HCT116 (cell line): Measurements from ENCODE around the gene PARM1. TPM values are rescaled to one million over a fixed set of nuclear protein-coding genes. Genes with fewer than 3 reads are reported as not detected.

Experiments used
- ATAC-seq: fragments of 200-7000 bp; cut with Tn5 transposase; 2 replicates; pipeline ENCODE4 v1.9.1; 2020; ENCODE audit warnings: mild to moderate bottlenecking, moderate library complexity
- BruUV-seq: library from RNA; stranded (reverse); fragments of 400-500 nt; replicated peaks from 2 replicates; lab custom pipeline; 2021; lab: Mats Ljungman, UMichigan
- CTCF ChIA-PET: fragments of 300-600 bp; sonication (Branson Sonifier 250); formaldehyde crosslinking; loops from one replicate; lab custom pipeline; 2021; ENCODE audit warnings: antibody characterized with exemption; lab: Charles Lee
- POLR2A ChIA-PET: fragments of 300-600, 350-600 bp; sonication (Branson Sonifier 250); formaldehyde crosslinking; loops from one replicate; lab custom pipeline; 2021; ENCODE audit warnings: antibody characterized with exemption; lab: Charles Lee
- RAD21 ChIA-PET, 2 experiments: fragments of 300-600 bp; sonication (Branson Sonifier 250); formaldehyde crosslinking; loops; one replicate each; lab custom pipeline; 2023; ENCODE audit warnings: low total read pairs in 2 of 2; ENCODE audit not compliant: uncharacterized antibody in 2 of 2, unreplicated experiment in 2 of 2, low non-redundant PET in 1 of 2; lab: Charles Lee
- DNase-seq: peaks from one replicate; pipeline ENCODE4 v3.0.0-alpha.2; 2010; ENCODE audit warnings: low read depth, low spot score
- H2AFZ ChIP-seq: fragments of 200-600 bp; shearing (Covaris generic), sonication (generic); 2 replicates; pipeline ENCODE4 v1.6.1; 2017; ENCODE audit warnings: low read depth, mixed run types, mixed read lengths, antibody characterized with exemption, low read length; ENCODE audit not compliant: poor library complexity, severe bottlenecking
- H3K27ac ChIP-seq: 2 replicates; pipeline ENCODE4 v1.5.1; 2012; ENCODE audit warnings: low read depth, low read length
- H3K27me3 ChIP-seq: fragments of 200-600 bp; sonication (generic); 2 replicates; pipeline ENCODE4 v1.6.1; 2016; ENCODE audit warnings: mixed run types, low read length, mixed read lengths; ENCODE audit not compliant: insufficient read depth
- H3K36me3 ChIP-seq, 2 experiments: fragments of 200-500 bp in 1 of 2; fragments of 200-600 bp in 1 of 2; sonication (Bioruptor generic) in 1 of 2; sonication (generic) in 1 of 2; 2 replicates each; pipeline versions ENCODE4 v1.5.1 to v1.6.1; 2014 to 2016; ENCODE audit warnings: low read length in 2 of 2, inconsistent platforms in 1 of 2, mixed read lengths in 1 of 2, mixed run types in 1 of 2; ENCODE audit not compliant: insufficient read depth in 2 of 2, control insufficient read depth in 1 of 2
- H3K4me1 ChIP-seq, 2 experiments: fragments of 200-600 bp in 1 of 2; sonication (generic) in 1 of 2; 2 replicates each; pipeline versions ENCODE4 v1.5.1 to v1.6.1; 2012 to 2017; ENCODE audit warnings: low read length in 2 of 2, inconsistent platforms in 1 of 2, mild to moderate bottlenecking in 1 of 2, mixed read lengths in 1 of 2, mixed run types in 1 of 2, moderate library complexity in 1 of 2; ENCODE audit not compliant: insufficient read depth in 2 of 2, control insufficient read depth in 1 of 2
- H3K4me2 ChIP-seq: fragments of 200-600 bp; sonication (generic); 2 replicates; pipeline ENCODE4 v1.6.1; 2017; ENCODE audit warnings: mixed run types, low read length, mixed read lengths
- H3K4me3 ChIP-seq, 2 experiments: fragments of 200-600 bp in 1 of 2; sonication (generic) in 1 of 2; replicated peaks in 1 of 2; 2 replicates each; pipeline ENCODE4 v1.5.1; 2011 to 2016; ENCODE audit warnings: low read length in 2 of 2, control low read depth in 1 of 2, low read depth in 1 of 2, mild to moderate bottlenecking in 1 of 2, mixed read lengths in 1 of 2, mixed run types in 1 of 2
- H3K79me2 ChIP-seq: fragments of 200-600 bp; sonication (generic); 2 replicates; pipeline ENCODE4 v1.6.1; 2017; ENCODE audit warnings: mild to moderate bottlenecking, mixed run types, low read length, moderate library complexity, mixed read lengths; ENCODE audit not compliant: insufficient read depth
- H3K9ac ChIP-seq: fragments of 200-600 bp; sonication (generic); 2 replicates; pipeline ENCODE4 v1.6.1; 2016; ENCODE audit warnings: low read length, mixed read lengths
- H3K9me2 ChIP-seq: fragments of 200-600 bp; sonication (generic), shearing (Covaris generic); 2 replicates; pipeline ENCODE4 v1.6.1; 2017; ENCODE audit warnings: mixed run types, mild to moderate bottlenecking, moderate library complexity; ENCODE audit not compliant: insufficient read depth
- H3K9me3 ChIP-seq, 2 experiments: fragments of 200-500 bp in 1 of 2; fragments of 200-600 bp in 1 of 2; sonication (Bioruptor generic) in 1 of 2; sonication (generic) in 1 of 2; 2 replicates each; pipeline ENCODE4 v1.6.1; 2014 to 2017; ENCODE audit warnings: low read length in 2 of 2, mixed read lengths in 2 of 2, inconsistent platforms in 1 of 2, low read depth in 1 of 2, mild to moderate bottlenecking in 1 of 2, mixed run types in 1 of 2, moderate library complexity in 1 of 2; ENCODE audit not compliant: control insufficient read depth in 1 of 2, insufficient read depth in 1 of 2
- H4K20me1 ChIP-seq: fragments of 200-600 bp; sonication (generic), shearing (Covaris generic); 2 replicates; pipeline ENCODE4 v1.6.1; 2017; ENCODE audit warnings: mixed run types, mild to moderate bottlenecking, moderate library complexity; ENCODE audit not compliant: insufficient read depth
- ATF3 ChIP-seq: IDR thresholded peaks from 2 replicates; pipeline ENCODE4 v1.6.1; 2012
- CBX3 ChIP-seq: IDR thresholded peaks from 2 replicates; pipeline ENCODE4 v1.6.1; 2012; ENCODE audit warnings: low read depth
- EGR1 ChIP-seq: IDR thresholded peaks from 2 replicates; pipeline ENCODE4 v1.6.1; 2012; ENCODE audit warnings: low read depth
- EZH2 ChIP-seq: fragments of 200-600 bp; sonication (generic); IDR thresholded peaks from 2 replicates; pipeline ENCODE4 v1.6.1; 2017; ENCODE audit warnings: antibody characterized with exemption, mixed run types
- EZH2phosphoT487 ChIP-seq: fragments of 200-600 bp; IDR thresholded peaks from 2 replicates; pipeline ENCODE4 v1.6.1; 2018; ENCODE audit warnings: antibody characterized with exemption, borderline replicate concordance
- FOSL1 ChIP-seq: IDR thresholded peaks from 2 replicates; pipeline ENCODE4 v1.6.1; 2012; ENCODE audit warnings: low read depth
- MAX ChIP-seq: IDR thresholded peaks from 2 replicates; pipeline ENCODE4 v1.6.1; 2012
- POLR2A ChIP-seq: IDR thresholded peaks from 2 replicates; pipeline ENCODE4 v1.7.0; 2011; ENCODE audit warnings: borderline replicate concordance; ENCODE audit not compliant: insufficient read depth, insufficient read length; ENCODE audit errors: extremely low read depth
- RAD21 ChIP-seq: IDR thresholded peaks from 2 replicates; pipeline ENCODE4 v1.6.1; 2012; ENCODE audit warnings: low read depth, mild to moderate bottlenecking
- REST ChIP-seq: IDR thresholded peaks from 2 replicates; pipeline ENCODE4 v1.6.1; 2012; ENCODE audit warnings: low read depth
- SIN3A ChIP-seq: IDR thresholded peaks from 2 replicates; pipeline ENCODE4 v1.6.1; 2012; ENCODE audit warnings: low read depth
- SRF ChIP-seq: IDR thresholded peaks from 2 replicates; pipeline ENCODE4 v1.6.1; 2012; ENCODE audit warnings: low read depth
- TCF7L2 ChIP-seq: IDR thresholded peaks from 2 replicates; pipeline ENCODE4 v1.7.0; 2011; ENCODE audit warnings: borderline replicate concordance, inconsistent platforms; ENCODE audit not compliant: insufficient read depth, insufficient read length; ENCODE audit errors: extremely low read depth
- YY1 ChIP-seq: IDR thresholded peaks from 2 replicates; pipeline ENCODE4 v1.6.1; 2011; ENCODE audit warnings: low read length, low read depth, moderate library complexity, mild to moderate bottlenecking; ENCODE audit not compliant: insufficient replicate concordance; ENCODE audit errors: extremely low read depth
- ZBTB33 ChIP-seq: IDR thresholded peaks from 2 replicates; pipeline ENCODE4 v1.6.1; 2011; ENCODE audit warnings: mild to moderate bottlenecking, low read length, moderate library complexity; ENCODE audit not compliant: insufficient replicate concordance; ENCODE audit errors: extremely low read depth
- ZFX ChIP-seq: fragments of 450-650 bp; IDR thresholded peaks from 2 replicates; pipeline ENCODE4 v1.6.1; 2017
- ZNF274 ChIP-seq: fragments of 200-500 bp; sonication (Bioruptor generic); IDR thresholded peaks from 2 replicates; pipeline ENCODE4 v1.6.1; 2014; ENCODE audit warnings: mild to moderate bottlenecking, low read depth, low read length, inconsistent platforms
- intact Hi-C: fragments of 100-400 bp; cut with micrococcal nuclease; formaldehyde crosslinking; loops from 2 replicates; pipeline ENCODE4 v1.10.0; 2022
- total RNA-seq: library from RNA; stranded (reverse); gene quantifications from one replicate; pipeline ENCODE4 v1.2.1, GENCODE V29; 2021; ENCODE audit not compliant: unreplicated experiment

PARM1 gene
- total RNA-seq, 1 experiment from 2014 or later = 11.7 TPM

- H3K4me3 ChIP-seq = no peak overlapping the region
- TF ChIP-seq EGR1 (no peak), FOSL1 (no peak)
- DNase-seq = no peak
These were observed 156.3 kb downstream of the PARM1 start for GRCh38 chr4:75089206-75089605.

GRCh38 chr4:75099321-75099720, 166.4 kb downstream of the PARM1 start:
- Histone ChIP-seq H3K4me3 (no peak overlapping the region), H3K9ac (no peak overlapping the region), H3K36me3 (no peaks in the 10 kb centered on the region), H2AFZ (no peak overlapping the region), H4K20me1 (no peaks in the 10 kb centered on the region), H3K27me3 (no peaks in the 10 kb centered on the region), H3K4me2 (no peak overlapping the region), H3K4me1 (no peaks in the 10 kb centered on the region), H3K9me2 (no peaks in the 10 kb centered on the region), H3K27ac (no peak overlapping the region), H3K79me2 (no peaks in the 10 kb centered on the region), H3K9me3 (no peaks in the 10 kb centered on the region)
- DNase-seq (no peak), ATAC-seq (no peak)
- RAD21 ChIA-PET = no interaction called here
- intact Hi-C loops = no loop called here
- POLR2A ChIA-PET = no interaction called here
- CTCF ChIA-PET = no interaction called here
- BruUV-seq = no TSS peak
- no peak for TF ChIP-seq REST
- no peak for TF ChIP-seq EZH2
- TF ChIP-seq EZH2phosphoT487 = no peak
- TF ChIP-seq ZNF274 = no peak
- no peak for TF ChIP-seq SRF
- no peak for TF ChIP-seq POLR2A
- TF ChIP-seq CBX3 = no peak
- no peak for TF ChIP-seq ATF3
- TF ChIP-seq MAX = no peak
- no peak for TF ChIP-seq TCF7L2
- TF ChIP-seq RAD21 = no peak
- TF ChIP-seq SIN3A = no peak
- TF ChIP-seq ZFX = no peak
- TF ChIP-seq ZBTB33 = no peak
- TF ChIP-seq YY1 = no peak

More at GRCh38 chr4:75089206-75089605, 156.3 kb downstream of the PARM1 start:
- RAD21 ChIA-PET = no interaction called here
- Histone ChIP-seq H3K79me2 (no peaks in the 10 kb centered on the region), H3K27me3 (no peaks in the 10 kb centered on the region), H3K4me2 (no peak overlapping the region), H4K20me1 (no peaks in the 10 kb centered on the region), H3K9ac (no peak overlapping the region), H3K27ac (no peak overlapping the region), H2AFZ (no peak overlapping the region), H3K36me3 (no peaks in the 10 kb centered on the region), H3K9me2 (no peaks in the 10 kb centered on the region), H3K4me1 (no peaks in the 10 kb centered on the region), H3K9me3 (no peaks in the 10 kb centered on the region)
- intact Hi-C loops = no loop called here
- ATAC-seq = no peak
- CTCF ChIA-PET = no interaction called here
- no TSS peak for BruUV-seq
- POLR2A ChIA-PET = no interaction called here
